ENCODE results near the gene RNF26.

The RNF26 gene

DNA sequence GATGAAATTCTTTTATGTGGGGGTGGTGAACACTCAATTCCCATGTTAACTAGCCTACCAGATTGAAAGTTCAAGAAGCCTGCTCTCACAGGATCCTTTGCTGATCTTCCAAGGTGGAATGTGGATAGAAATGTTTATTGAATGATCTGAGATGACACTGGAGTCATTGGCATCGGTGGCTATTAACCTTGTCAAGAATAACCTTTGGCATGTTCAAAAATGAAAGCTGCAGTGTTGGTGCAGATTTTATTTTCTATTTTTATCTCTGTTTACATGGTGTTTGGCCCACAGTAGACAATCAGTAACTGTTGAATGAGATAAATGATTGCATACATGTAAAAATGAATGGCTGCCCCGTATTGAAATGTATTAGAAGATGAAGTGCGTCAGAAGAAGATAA is 36.4 kb upstream of the RNF26 start:
- no peak for DNase-seq (ENCODE audit: low read depth)
- no peak overlapping the region for H3K4me3 ChIP-seq (ENCODE audit: low read depth, low read length)
- no peak for TF ChIP-seq POLR2A (IDR thresholded peaks at IDR 0.05; ENCODE audit: extremely low read depth, insufficient read length)
- TF ChIP-seq, protein P1, sequence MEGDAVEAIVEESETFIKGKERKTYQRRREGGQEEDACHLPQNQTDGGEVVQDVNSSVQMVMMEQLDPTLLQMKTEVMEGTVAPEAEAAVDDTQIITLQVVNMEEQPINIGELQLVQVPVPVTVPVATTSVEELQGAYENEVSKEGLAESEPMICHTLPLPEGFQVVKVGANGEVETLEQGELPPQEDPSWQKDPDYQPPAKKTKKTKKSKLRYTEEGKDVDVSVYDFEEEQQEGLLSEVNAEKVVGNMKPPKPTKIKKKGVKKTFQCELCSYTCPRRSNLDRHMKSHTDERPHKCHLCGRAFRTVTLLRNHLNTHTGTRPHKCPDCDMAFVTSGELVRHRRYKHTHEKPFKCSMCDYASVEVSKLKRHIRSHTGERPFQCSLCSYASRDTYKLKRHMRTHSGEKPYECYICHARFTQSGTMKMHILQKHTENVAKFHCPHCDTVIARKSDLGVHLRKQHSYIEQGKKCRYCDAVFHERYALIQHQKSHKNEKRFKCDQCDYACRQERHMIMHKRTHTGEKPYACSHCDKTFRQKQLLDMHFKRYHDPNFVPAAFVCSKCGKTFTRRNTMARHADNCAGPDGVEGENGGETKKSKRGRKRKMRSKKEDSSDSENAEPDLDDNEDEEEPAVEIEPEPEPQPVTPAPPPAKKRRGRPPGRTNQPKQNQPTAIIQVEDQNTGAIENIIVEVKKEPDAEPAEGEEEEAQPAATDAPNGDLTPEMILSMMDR (IDR thresholded peaks at IDR 0.05; ENCODE audit: low read depth, low read length), result no peak
- TF ChIP-seq, protein P2, sequence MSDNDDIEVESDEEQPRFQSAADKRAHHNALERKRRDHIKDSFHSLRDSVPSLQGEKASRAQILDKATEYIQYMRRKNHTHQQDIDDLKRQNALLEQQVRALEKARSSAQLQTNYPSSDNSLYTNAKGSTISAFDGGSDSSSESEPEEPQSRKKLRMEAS (IDR thresholded peaks at IDR 0.05; ENCODE audit: low read depth, low read length), result no peak
- no peak for TF ChIP-seq MYC (IDR thresholded peaks at IDR 0.05; ENCODE audit: low read depth, low read length)

DNA sequence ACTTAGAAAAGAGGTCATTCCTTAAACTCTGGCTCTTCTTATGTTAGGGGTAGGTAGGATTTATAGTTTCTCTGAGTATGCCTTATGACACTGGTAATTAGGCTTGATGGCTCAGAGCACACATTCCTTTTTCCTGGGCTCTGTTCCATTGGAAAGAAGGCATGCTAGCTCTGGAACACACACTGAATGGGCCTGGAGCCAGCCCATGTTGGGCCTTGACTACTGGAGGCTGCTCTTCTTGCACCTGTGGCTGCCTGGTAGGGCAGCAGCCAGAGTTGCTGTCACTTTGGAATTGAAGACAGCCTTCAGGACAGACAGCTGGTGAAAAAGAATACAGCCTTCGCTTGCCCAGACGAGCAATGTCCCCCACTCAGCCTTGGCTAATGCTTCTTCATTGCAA is 35.6 kb upstream of the RNF26 start:
- no peak for DNase-seq (ENCODE audit: low read depth)
- H3K4me3 ChIP-seq (ENCODE audit: low read depth, low read length), result no peak overlapping the region
- TF ChIP-seq, protein P1 (IDR thresholded peaks at IDR 0.05; ENCODE audit: low read depth, low read length), result no peak
- TF ChIP-seq POLR2A (IDR thresholded peaks at IDR 0.05; ENCODE audit: extremely low read depth, insufficient read length), result no peak
- TF ChIP-seq, protein P2 (IDR thresholded peaks at IDR 0.05; ENCODE audit: low read depth, low read length), result no peak
- TF ChIP-seq MYC (IDR thresholded peaks at IDR 0.05; ENCODE audit: low read depth, low read length), result no peak

DNA sequence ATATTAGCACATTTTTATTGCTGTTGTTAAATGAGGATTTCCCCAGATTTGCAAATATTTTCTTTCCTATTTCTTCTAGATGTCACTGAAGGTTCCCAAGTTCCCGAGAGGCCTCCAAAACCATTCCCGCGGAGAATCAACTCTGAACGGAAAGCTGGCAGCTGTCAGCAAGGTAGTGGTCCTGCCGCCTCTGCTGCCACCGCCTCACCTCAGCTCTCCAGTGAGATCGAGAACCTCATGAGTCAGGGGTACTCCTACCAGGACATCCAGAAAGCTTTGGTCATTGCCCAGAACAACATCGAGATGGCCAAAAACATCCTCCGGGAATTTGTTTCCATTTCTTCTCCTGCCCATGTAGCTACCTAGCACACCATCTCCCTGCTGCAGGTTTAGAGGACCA is 34.9 kb upstream of the RNF26 start:
- DNase-seq (ENCODE audit: low read depth), result no peak
- H3K4me3 ChIP-seq (ENCODE audit: low read depth, low read length), result no peak overlapping the region
- TF ChIP-seq, protein P2 (IDR thresholded peaks at IDR 0.05; ENCODE audit: low read depth, low read length), result no peak
- TF ChIP-seq, protein P1 (IDR thresholded peaks at IDR 0.05; ENCODE audit: low read depth, low read length), result no peak
- TF ChIP-seq POLR2A (IDR thresholded peaks at IDR 0.05; ENCODE audit: extremely low read depth, insufficient read length), result no peak
- TF ChIP-seq MYC (IDR thresholded peaks at IDR 0.05; ENCODE audit: low read depth, low read length), result no peak

DNA sequence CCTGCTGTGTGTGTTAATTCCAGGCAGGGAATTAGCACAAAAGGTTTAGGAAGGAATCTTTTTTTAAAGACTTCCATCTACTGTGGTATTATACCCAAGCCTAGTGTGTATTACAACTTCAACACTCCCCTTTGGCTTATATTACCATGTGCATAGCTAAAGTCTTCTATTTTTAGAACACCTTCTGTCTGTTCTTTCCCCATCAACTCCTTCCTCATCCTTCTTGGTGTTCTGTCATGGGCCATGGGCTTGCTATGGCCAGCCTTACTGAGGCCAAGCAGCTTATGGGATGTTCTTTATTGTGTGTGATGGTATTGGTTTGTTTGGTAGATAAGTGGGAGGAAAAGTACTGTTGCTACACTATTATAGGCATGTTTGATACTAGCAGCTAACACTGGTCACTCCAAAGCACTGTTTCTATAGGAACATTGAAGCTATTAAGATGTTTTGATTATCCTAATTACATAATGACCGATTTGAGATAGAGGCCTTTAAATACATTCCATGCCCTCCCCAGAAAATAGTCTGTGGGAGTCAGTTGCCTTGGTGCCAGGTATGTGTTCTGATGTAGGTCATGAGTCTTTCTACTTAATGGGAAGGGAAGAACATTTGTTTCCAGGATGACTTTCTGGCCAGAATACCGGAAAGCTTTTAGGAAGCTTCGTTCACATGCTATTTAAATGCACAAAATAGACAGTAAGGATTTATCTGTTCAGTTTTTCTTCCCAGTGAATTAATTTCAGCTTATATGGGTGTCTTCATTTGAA is 33.9 kb upstream of the RNF26 start:
- TF ChIP-seq, protein P2 (IDR thresholded peaks at IDR 0.05; ENCODE audit: low read depth, low read length), result no peak
- TF ChIP-seq MYC (IDR thresholded peaks at IDR 0.05; ENCODE audit: low read depth, low read length), result no peak
- no peak for TF ChIP-seq POLR2A (IDR thresholded peaks at IDR 0.05; ENCODE audit: extremely low read depth, insufficient read length)
- TF ChIP-seq, protein P1 (IDR thresholded peaks at IDR 0.05; ENCODE audit: low read depth, low read length), result no peak
- DNase-seq (ENCODE audit: low read depth), result no peak

DNA sequence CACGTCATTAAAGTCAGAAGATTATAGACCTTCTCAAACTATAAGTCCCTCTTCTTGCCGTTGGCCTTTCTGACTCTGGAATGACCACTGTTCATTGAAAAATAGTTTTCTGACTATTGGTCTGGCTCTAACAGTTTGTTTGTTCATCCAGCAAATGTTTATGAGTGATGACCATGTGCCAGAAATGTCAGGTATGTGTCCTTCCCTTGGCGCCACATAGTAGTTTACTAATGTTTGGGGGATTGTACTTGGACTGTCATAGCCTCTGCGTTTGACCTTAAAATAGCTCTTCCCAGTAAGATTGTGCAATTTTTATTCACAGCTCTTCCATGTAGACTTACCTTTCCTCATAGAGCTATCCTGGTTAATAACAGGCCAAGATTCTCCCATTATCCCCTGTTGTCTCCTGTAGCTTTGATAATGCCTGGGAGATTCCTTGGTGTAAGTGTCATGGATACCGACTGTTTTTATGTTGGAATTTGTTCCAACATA is 31.1 kb upstream of the RNF26 start:
- H3K4me3 ChIP-seq (ENCODE audit: low read depth, low read length), result no peak overlapping the region
- TF ChIP-seq, protein P2 (IDR thresholded peaks at IDR 0.05; ENCODE audit: low read depth, low read length), result no peak
- TF ChIP-seq MYC (IDR thresholded peaks at IDR 0.05; ENCODE audit: low read depth, low read length) (no peak), POLR2A (IDR thresholded peaks at IDR 0.05; ENCODE audit: extremely low read depth, insufficient read length) (no peak)
- TF ChIP-seq, protein P1 (IDR thresholded peaks at IDR 0.05; ENCODE audit: low read depth, low read length), result no peak
- DNase-seq (ENCODE audit: low read depth), result no peak

More for the DNA sequence above, 33.9 kb upstream of the RNF26 start:
- no peak overlapping the region for H3K4me3 ChIP-seq (ENCODE audit: low read depth, low read length)

Measured in NB4 (cell line).